Kidney epithelial cell (primary cell): ENCODE data around the gene CD82. TPM values are rescaled to one million over a fixed set of nuclear protein-coding genes. Genes with fewer than 3 reads are reported as not detected.

Experiments
- DNase-seq: peaks from one replicate; pipeline ENCODE4 v3.0.0-alpha.2; 2010; ENCODE audit warnings: low read depth
- H3K27me3 ChIP-seq: 2 replicates; pipeline ENCODE4 v1.6.0; 2011; ENCODE audit warnings: low read length; ENCODE audit not compliant: control insufficient read depth, insufficient read depth
- H3K36me3 ChIP-seq: 2 replicates; pipeline ENCODE4 v1.5.1; 2011; ENCODE audit warnings: low read length; ENCODE audit not compliant: control insufficient read depth, insufficient read depth
- H3K4me3 ChIP-seq: 2 replicates; pipeline ENCODE4 v1.5.1; 2011; ENCODE audit warnings: low read depth, mild to moderate bottlenecking, control low read depth, low read length
- total RNA-seq: library from RNA; depleted of rRNA; stranded (reverse); fragments of >200 nt; gene quantifications from 2 replicates; pipeline ENCODE4 v1.2.3, GENCODE V29; 2015
- TF ChIP-seq, protein P1 (sequence below): IDR thresholded peaks from 2 replicates; pipeline ENCODE4 v1.5.1; 2011; ENCODE audit warnings: mild to moderate bottlenecking, moderate library complexity, low read length, control low read depth, inconsistent platforms; ENCODE audit not compliant: insufficient read depth, poor library complexity, severe bottlenecking

The CD82 gene
- total RNA-seq, 1 donor from 2014 or later = 47.3 TPM

DNA sequence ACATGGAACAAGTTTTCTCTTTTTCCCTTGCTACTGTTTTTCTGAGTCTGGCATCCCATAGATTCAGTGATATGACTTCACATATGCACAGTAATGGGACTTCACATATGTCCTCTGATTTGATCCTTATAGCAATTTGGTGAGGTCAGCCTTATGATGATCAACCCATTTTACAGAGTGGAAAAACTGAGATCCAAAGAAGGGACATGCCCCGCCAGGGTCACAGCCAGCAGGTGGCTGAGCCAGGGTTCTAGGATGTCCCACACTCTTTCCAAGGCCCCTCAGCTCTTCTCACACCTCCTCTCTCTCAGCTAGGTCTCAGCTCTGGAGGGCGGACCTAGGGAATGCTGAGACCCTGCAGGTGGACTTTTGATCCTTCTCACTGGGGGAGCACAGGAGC lies 44.3 kb upstream of the CD82 start:
- Histone ChIP-seq H3K4me3 (no peak overlapping the region), H3K27me3 (peaks cover 31% of the 10 kb centered on the region), H3K36me3 (no peaks in the 10 kb centered on the region)
- no peak for DNase-seq
- TF ChIP-seq, protein P1, sequence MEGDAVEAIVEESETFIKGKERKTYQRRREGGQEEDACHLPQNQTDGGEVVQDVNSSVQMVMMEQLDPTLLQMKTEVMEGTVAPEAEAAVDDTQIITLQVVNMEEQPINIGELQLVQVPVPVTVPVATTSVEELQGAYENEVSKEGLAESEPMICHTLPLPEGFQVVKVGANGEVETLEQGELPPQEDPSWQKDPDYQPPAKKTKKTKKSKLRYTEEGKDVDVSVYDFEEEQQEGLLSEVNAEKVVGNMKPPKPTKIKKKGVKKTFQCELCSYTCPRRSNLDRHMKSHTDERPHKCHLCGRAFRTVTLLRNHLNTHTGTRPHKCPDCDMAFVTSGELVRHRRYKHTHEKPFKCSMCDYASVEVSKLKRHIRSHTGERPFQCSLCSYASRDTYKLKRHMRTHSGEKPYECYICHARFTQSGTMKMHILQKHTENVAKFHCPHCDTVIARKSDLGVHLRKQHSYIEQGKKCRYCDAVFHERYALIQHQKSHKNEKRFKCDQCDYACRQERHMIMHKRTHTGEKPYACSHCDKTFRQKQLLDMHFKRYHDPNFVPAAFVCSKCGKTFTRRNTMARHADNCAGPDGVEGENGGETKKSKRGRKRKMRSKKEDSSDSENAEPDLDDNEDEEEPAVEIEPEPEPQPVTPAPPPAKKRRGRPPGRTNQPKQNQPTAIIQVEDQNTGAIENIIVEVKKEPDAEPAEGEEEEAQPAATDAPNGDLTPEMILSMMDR = no peak

DNA sequence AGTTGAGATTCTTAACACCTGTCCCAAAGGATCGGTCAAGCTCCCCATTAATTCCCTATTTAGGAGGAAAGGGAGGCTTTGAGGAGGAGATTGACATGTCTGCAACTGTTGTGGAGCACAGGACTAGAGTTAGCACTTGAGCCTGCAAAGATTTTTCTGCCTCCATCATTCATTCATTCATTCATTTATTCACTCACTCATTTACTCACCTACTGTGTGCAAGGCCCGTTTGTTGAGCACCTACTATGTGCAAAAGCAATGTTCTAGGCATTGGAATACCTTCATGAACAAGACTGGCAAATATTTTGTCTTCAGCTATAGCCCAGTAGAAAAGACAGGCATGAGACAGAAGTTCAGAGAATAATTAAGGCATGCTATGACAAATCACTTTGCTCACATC lies 43.2 kb upstream of the CD82 start:
- TF ChIP-seq, protein P1 = no peak
- DNase-seq = no peak
- H3K4me3 ChIP-seq = no peak overlapping the region
- H3K27me3 ChIP-seq = peaks cover 33% of the 10 kb centered on the region
- H3K36me3 ChIP-seq = no peaks in the 10 kb centered on the region

GRCh38 chr11:44524346-44524745 lies 41.1 kb upstream of the CD82 start:
- H3K27me3 ChIP-seq = peaks cover 33% of the 10 kb centered on the region
- H3K36me3 ChIP-seq = no peaks in the 10 kb centered on the region
- H3K4me3 ChIP-seq = no peak overlapping the region
- DNase-seq = no peak
- TF ChIP-seq, protein P1 = no peak

GRCh38 chr11:44524751-44525201 lies 40.7 kb upstream of the CD82 start:
- Histone ChIP-seq H3K36me3 (no peaks in the 10 kb centered on the region), H3K27me3 (peaks cover 30% of the 10 kb centered on the region), H3K4me3 (no peak overlapping the region)
- TF ChIP-seq, protein P1 = no peak
- no peak for DNase-seq

DNA sequence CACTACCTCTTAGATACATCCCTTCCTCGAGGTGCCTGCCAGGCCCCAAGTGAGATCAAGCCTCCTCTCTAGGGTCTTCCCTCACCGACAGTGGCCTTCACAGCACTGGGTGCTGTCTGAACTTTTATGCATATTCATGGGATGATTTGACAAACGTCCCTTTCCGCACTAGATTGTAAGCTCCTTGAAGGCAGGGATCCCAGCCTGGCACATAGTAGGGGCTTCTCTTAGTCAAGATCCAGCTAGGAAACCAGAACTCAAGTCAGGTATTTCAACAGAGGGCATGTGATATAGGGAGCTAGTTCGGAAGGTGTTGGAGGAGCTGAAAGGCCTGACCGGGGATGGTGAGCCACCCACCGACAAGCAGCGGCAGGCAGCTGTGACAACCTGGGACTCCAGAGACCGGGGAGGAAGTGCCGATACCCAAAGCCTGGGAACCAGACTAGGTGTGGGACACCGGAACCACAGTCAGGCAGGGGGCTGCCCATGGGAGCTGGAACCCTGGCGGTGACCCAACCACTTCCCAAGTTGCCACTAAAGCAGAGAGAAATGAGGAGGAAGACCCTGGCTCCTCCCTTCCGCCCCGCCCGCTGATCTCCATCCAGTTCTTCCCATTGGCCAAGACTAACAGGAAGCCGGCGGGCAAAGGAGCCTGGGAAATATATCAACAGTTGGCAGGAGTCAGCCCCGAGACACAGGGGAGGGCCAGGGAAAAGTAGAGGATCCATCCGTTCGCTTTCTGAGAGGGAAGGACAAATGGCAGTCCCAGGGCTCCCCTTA lies 39.8 kb upstream of the CD82 start:
- Histone ChIP-seq H3K36me3 (no peaks in the 10 kb centered on the region), H3K27me3 (peaks cover 21% of the 10 kb centered on the region), H3K4me3 (no peak overlapping the region)
- no peak for DNase-seq
- TF ChIP-seq, protein P1 = no peak

GRCh38 chr11:44526438-44526837 lies 39.0 kb upstream of the CD82 start:
- H3K36me3 ChIP-seq = no peaks in the 10 kb centered on the region
- no peak for DNase-seq
- no peak overlapping the region for H3K4me3 ChIP-seq
- H3K27me3 ChIP-seq = peaks cover 16% of the 10 kb centered on the region
- TF ChIP-seq, protein P1 = no peak
